HG02759 (cell line): Measurements from ENCODE around the gene COL25A1.

Experiments
- ATAC-seq: cut with Tn5 transposase; IDR thresholded peaks from one replicate; pipeline ENCODE4 v1.9.1; 2021; ENCODE audit warnings: mild to moderate bottlenecking, moderate library complexity; ENCODE audit not compliant: unreplicated experiment

COL25A1 gene

GRCh38 chr4:109302361-109303139 is at the start of gene COL25A1:
Gene COL25A1, minus strand, starts transcription at chr4:109302658.
- ATAC-seq: no peak

- ATAC-seq: no peak
Observed at GRCh38 chr4:109350121-109350520, 47.7 kb upstream of the COL25A1 start.

GRCh38 chr4:109334129-109335105 is 32.0 kb upstream of the COL25A1 start:
- no peak for ATAC-seq

GRCh38 chr4:109332926-109333464 is 30.5 kb upstream of the COL25A1 start:
- ATAC-seq: no peak

- ATAC-seq: no peak
Observed at GRCh38 chr4:109327641-109328040, 25.2 kb upstream of the COL25A1 start.

- ATAC-seq: no peak
Observed at GRCh38 chr4:109325698-109326097, 23.2 kb upstream of the COL25A1 start.

GRCh38 chr4:109323348-109323747 is 20.9 kb upstream of the COL25A1 start:
- no peak for ATAC-seq

GRCh38 chr4:109321232-109321631 is 18.8 kb upstream of the COL25A1 start:
- ATAC-seq: no peak

- no peak for ATAC-seq
Observed at GRCh38 chr4:109319684-109320083, 17.2 kb upstream of the COL25A1 start.

- no peak for ATAC-seq
Observed at GRCh38 chr4:109319156-109319555, 16.7 kb upstream of the COL25A1 start.

- no peak for ATAC-seq
Observed at GRCh38 chr4:109315818-109316217, 13.4 kb upstream of the COL25A1 start.

- no peak for ATAC-seq
Observed at GRCh38 chr4:109315341-109315740, 12.9 kb upstream of the COL25A1 start.

GRCh38 chr4:109313168-109314133 is 11.0 kb upstream of the COL25A1 start:
- no peak for ATAC-seq

GRCh38 chr4:109303140-109303496 is 660 bp upstream of the COL25A1 start:
- ATAC-seq: no peak

GRCh38 chr4:109301651-109302360 is 652 bp downstream of the COL25A1 start:
- ATAC-seq: no peak

- no peak for ATAC-seq
Observed at GRCh38 chr4:109298279-109299010, 4.0 kb downstream of the COL25A1 start.

- no peak for ATAC-seq
Observed at GRCh38 chr4:109296527-109296926, 5.9 kb downstream of the COL25A1 start.

- ATAC-seq: no peak
Observed at GRCh38 chr4:109295081-109295480, 7.4 kb downstream of the COL25A1 start.

GRCh38 chr4:109294468-109295020 is 7.9 kb downstream of the COL25A1 start:
- ATAC-seq: no peak
